Measurements from ENCODE around the gene GPS2. TPM values are rescaled to one million over a fixed set of nuclear protein-coding genes. Genes with fewer than 3 reads are reported as not detected.

The GPS2 gene
- total RNA-seq, 1 donor from 2014 or later: 59.0 TPM

- Mint-ChIP-seq H3K9me3 (no peaks in the 10 kb centered on the region), H3K4me3 (no peak overlapping the region)
Measured at GRCh38 chr17:7293816-7294613, 21.1 kb downstream of the GPS2 start.

GRCh38 chr17:7293159-7293558 is 22.0 kb downstream of the GPS2 start:
- DNase-seq (ENCODE audit: low spot score): no peak
- Mint-ChIP-seq H3K27me3 (ENCODE audit: insufficient read depth) (peaks cover 41% of the 10 kb centered on the region), H3K4me1 (ENCODE audit: low read depth) (peaks cover 16% of the 10 kb centered on the region), H3K27ac (no peak overlapping the region), H3K9me3 (no peaks in the 10 kb centered on the region), H3K36me3 (ENCODE audit: low read depth) (no peaks in the 10 kb centered on the region), H3K4me3 (peak overlapping the region; percentile 45)
- intact Hi-C loops (cut with micrococcal nuclease): no loop called here

More at GRCh38 chr17:7293816-7294613, 21.1 kb downstream of the GPS2 start:
- intact Hi-C loops (cut with micrococcal nuclease): no loop called here
- no peak overlapping the region for H3K27ac Mint-ChIP-seq
- H3K36me3 Mint-ChIP-seq (ENCODE audit: low read depth): no peaks in the 10 kb centered on the region
- H3K4me1 Mint-ChIP-seq (ENCODE audit: low read depth): peaks cover 16% of the 10 kb centered on the region
- peaks cover 36% of the 10 kb centered on the region for H3K27me3 Mint-ChIP-seq (ENCODE audit: insufficient read depth)
- no peak for DNase-seq (ENCODE audit: low spot score)

GRCh38 chr17:7292729-7293128 is 22.4 kb downstream of the GPS2 start:
- H3K27me3 Mint-ChIP-seq (ENCODE audit: insufficient read depth): peaks cover 45% of the 10 kb centered on the region
- DNase-seq (ENCODE audit: low spot score): no peak
- H3K4me3 Mint-ChIP-seq: no peak overlapping the region
- no peaks in the 10 kb centered on the region for H3K9me3 Mint-ChIP-seq
- intact Hi-C loops (cut with micrococcal nuclease): no loop called here
- no peaks in the 10 kb centered on the region for H3K36me3 Mint-ChIP-seq (ENCODE audit: low read depth)
- H3K27ac Mint-ChIP-seq: no peak overlapping the region
- H3K4me1 Mint-ChIP-seq (ENCODE audit: low read depth): peaks cover 16% of the 10 kb centered on the region

GRCh38 chr17:7292194-7292593 is 23.0 kb downstream of the GPS2 start:
- DNase-seq (ENCODE audit: low spot score): no peak
- Mint-ChIP-seq H3K9me3 (no peaks in the 10 kb centered on the region), H3K27ac (no peak overlapping the region), H3K27me3 (ENCODE audit: insufficient read depth) (peaks cover 47% of the 10 kb centered on the region), H3K4me3 (no peak overlapping the region), H3K36me3 (ENCODE audit: low read depth) (no peaks in the 10 kb centered on the region), H3K4me1 (ENCODE audit: low read depth) (peaks cover 16% of the 10 kb centered on the region)
- intact Hi-C loops (cut with micrococcal nuclease): no loop called here

GRCh38 chr17:7290685-7291084 is 24.5 kb downstream of the GPS2 start:
- no peak overlapping the region for H3K27ac Mint-ChIP-seq
- DNase-seq (ENCODE audit: low spot score): no peak
- H3K4me3 Mint-ChIP-seq: no peak overlapping the region
- H3K9me3 Mint-ChIP-seq: no peaks in the 10 kb centered on the region
- H3K36me3 Mint-ChIP-seq (ENCODE audit: low read depth): no peaks in the 10 kb centered on the region
- peaks cover 5% of the 10 kb centered on the region for H3K4me1 Mint-ChIP-seq (ENCODE audit: low read depth)
- peaks cover 52% of the 10 kb centered on the region for H3K27me3 Mint-ChIP-seq (ENCODE audit: insufficient read depth)
- intact Hi-C loops (cut with micrococcal nuclease): no loop called here

GRCh38 chr17:7290166-7290565 is 25.0 kb downstream of the GPS2 start:
- Mint-ChIP-seq H3K4me1 (ENCODE audit: low read depth) (peaks cover 1% of the 10 kb centered on the region), H3K36me3 (ENCODE audit: low read depth) (no peaks in the 10 kb centered on the region), H3K27ac (no peak overlapping the region), H3K4me3 (no peak overlapping the region), H3K27me3 (ENCODE audit: insufficient read depth) (peaks cover 50% of the 10 kb centered on the region), H3K9me3 (no peaks in the 10 kb centered on the region)
- DNase-seq (ENCODE audit: low spot score): no peak
- intact Hi-C loops (cut with micrococcal nuclease): no loop called here

GRCh38 chr17:7289256-7290032 is 25.7 kb downstream of the GPS2 start:
- Mint-ChIP-seq H3K36me3 (ENCODE audit: low read depth) (no peaks in the 10 kb centered on the region), H3K27ac (no peak overlapping the region), H3K9me3 (no peaks in the 10 kb centered on the region), H3K4me1 (ENCODE audit: low read depth) (no peaks in the 10 kb centered on the region), H3K27me3 (ENCODE audit: insufficient read depth) (peaks cover 46% of the 10 kb centered on the region), H3K4me3 (no peak overlapping the region)
- intact Hi-C loops (cut with micrococcal nuclease): no loop called here
- no peak for DNase-seq (ENCODE audit: low spot score)

GRCh38 chr17:7285679-7286078 is 29.5 kb downstream of the GPS2 start:
- no peak for DNase-seq (ENCODE audit: low spot score)
- Mint-ChIP-seq H3K9me3 (no peaks in the 10 kb centered on the region), H3K4me1 (ENCODE audit: low read depth) (peaks cover 8% of the 10 kb centered on the region), H3K27me3 (ENCODE audit: insufficient read depth) (peaks cover 41% of the 10 kb centered on the region), H3K27ac (no peak overlapping the region), H3K36me3 (ENCODE audit: low read depth) (peaks cover 2% of the 10 kb centered on the region), H3K4me3 (no peak overlapping the region)
- intact Hi-C loops (cut with micrococcal nuclease): no loop called here

GRCh38 chr17:7284911-7285310 is 30.2 kb downstream of the GPS2 start:
- Mint-ChIP-seq H3K4me1 (ENCODE audit: low read depth) (peaks cover 16% of the 10 kb centered on the region), H3K9me3 (no peaks in the 10 kb centered on the region), H3K27ac (no peak overlapping the region), H3K4me3 (no peak overlapping the region), H3K36me3 (ENCODE audit: low read depth) (peaks cover 2% of the 10 kb centered on the region), H3K27me3 (ENCODE audit: insufficient read depth) (peaks cover 43% of the 10 kb centered on the region)
- intact Hi-C loops (cut with micrococcal nuclease): no loop called here
- no peak for DNase-seq (ENCODE audit: low spot score)

- H3K9me3 Mint-ChIP-seq: no peaks in the 10 kb centered on the region
- peak overlapping the region; percentile 22 for H3K4me3 Mint-ChIP-seq
- no peak overlapping the region for H3K27ac Mint-ChIP-seq
- H3K27me3 Mint-ChIP-seq (ENCODE audit: insufficient read depth): peaks cover 43% of the 10 kb centered on the region
- DNase-seq (ENCODE audit: low spot score): no peak
- intact Hi-C loops (cut with micrococcal nuclease): no loop called here
- peaks cover 16% of the 10 kb centered on the region for H3K4me1 Mint-ChIP-seq (ENCODE audit: low read depth)
- H3K36me3 Mint-ChIP-seq (ENCODE audit: low read depth): peaks cover 2% of the 10 kb centered on the region
Measured at GRCh38 chr17:7283471-7284216, 31.5 kb downstream of the GPS2 start.

GRCh38 chr17:7282752-7283321 is 32.3 kb downstream of the GPS2 start:
- Mint-ChIP-seq H3K4me1 (ENCODE audit: low read depth) (peaks cover 16% of the 10 kb centered on the region), H3K27me3 (ENCODE audit: insufficient read depth) (peaks cover 41% of the 10 kb centered on the region), H3K9me3 (no peaks in the 10 kb centered on the region), H3K27ac (no peak overlapping the region), H3K36me3 (ENCODE audit: low read depth) (peaks cover 2% of the 10 kb centered on the region), H3K4me3 (peak overlapping the region; percentile 47)
- no peak for DNase-seq (ENCODE audit: low spot score)
- intact Hi-C loops (cut with micrococcal nuclease): no loop called here

- Mint-ChIP-seq H3K27me3 (ENCODE audit: insufficient read depth) (peaks cover 39% of the 10 kb centered on the region), H3K4me1 (ENCODE audit: low read depth) (peaks cover 16% of the 10 kb centered on the region), H3K27ac (no peak overlapping the region), H3K4me3 (peak overlapping the region; percentile 79), H3K36me3 (ENCODE audit: low read depth) (peaks cover 2% of the 10 kb centered on the region), H3K9me3 (no peaks in the 10 kb centered on the region)
- intact Hi-C loops (cut with micrococcal nuclease): loop anchor here (1.0 to 2.0 kb wide), 7 partner anchors 19 to 122 kb away; partner anchors contain the start of genes ACAP1, CLDN7, EIF5A and PHF23
- no peak for DNase-seq (ENCODE audit: low spot score)
Measured at GRCh38 chr17:7281953-7282751, 33.0 kb downstream of the GPS2 start.
